GM23338 (cell line): ENCODE measurements around the gene RALY.

Experiments
- CREB1 ChIP-seq: fragments of 250-450 bp; sonication (Bioruptor Pico); IDR thresholded peaks from 2 replicates; pipeline ENCODE4 v1.5.0; 2020; ENCODE audit warnings: low read depth, mild to moderate bottlenecking, moderate library complexity
- CTCF ChIP-seq, 2 experiments: fragments of 200-600 bp in 1 of 2; sonication (generic) in 1 of 2; conservative IDR thresholded peaks; 2 replicates each; pipeline versions ENCODE4 v1.5.1 to v1.6.1; 2016 to 2017; ENCODE audit warnings: antibody characterized with exemption in 2 of 2, low read depth in 2 of 2, mild to moderate bottlenecking in 2 of 2, moderate library complexity in 1 of 2
- ETS1 ChIP-seq: IDR thresholded peaks from 2 replicates; pipeline ENCODE4 v1.6.1; 2016; ENCODE audit warnings: antibody characterized with exemption
- EZH2 ChIP-seq: fragments of 200-600 bp; sonication (generic); IDR thresholded peaks from one replicate; pipeline ENCODE4 v1.8.0; 2017; ENCODE audit warnings: antibody characterized with exemption, mild to moderate bottlenecking, low read depth; ENCODE audit not compliant: unreplicated experiment
- EZH2phosphoT487 ChIP-seq: fragments of 200-600 bp; sonication (generic); IDR thresholded peaks from one replicate; pipeline ENCODE4 v1.8.1; 2018; ENCODE audit warnings: antibody characterized with exemption; ENCODE audit not compliant: unreplicated experiment
- JUNB ChIP-seq: IDR thresholded peaks from one replicate; pipeline ENCODE4 v1.6.1; 2016; ENCODE audit warnings: antibody characterized with exemption; ENCODE audit not compliant: unreplicated experiment
- NANOG ChIP-seq: IDR thresholded peaks from 2 replicates; pipeline ENCODE4 v1.6.1; 2016; ENCODE audit warnings: antibody characterized with exemption, borderline replicate concordance
- POLR2AphosphoS5 ChIP-seq: IDR thresholded peaks from 2 replicates; pipeline ENCODE4 v1.6.1; 2016; ENCODE audit warnings: antibody characterized with exemption, low read depth
- REST ChIP-seq: IDR thresholded peaks from one replicate; pipeline ENCODE4 v1.6.1; 2018; ENCODE audit warnings: antibody characterized with exemption; ENCODE audit not compliant: unreplicated experiment
- STAT1 ChIP-seq: IDR thresholded peaks from one replicate; pipeline ENCODE4 v1.6.1; 2016; ENCODE audit warnings: antibody characterized with exemption; ENCODE audit not compliant: unreplicated experiment
- ZNF114 ChIP-seq: fragments of 250-450 bp; sonication (Bioruptor Pico); IDR thresholded peaks from 2 replicates; pipeline ENCODE4 v1.5.0; 2020; ENCODE audit warnings: mild to moderate bottlenecking, moderate library complexity
- ZNF462 ChIP-seq: fragments of 250-450 bp; sonication (Bioruptor Pico); IDR thresholded peaks from 2 replicates; pipeline ENCODE4 v1.5.0; 2020; ENCODE audit warnings: mild to moderate bottlenecking, moderate library complexity

GRCh38 chr20:34076952-34077351 lies 83.2 kb downstream of the RALY start:
- no peak for TF ChIP-seq EZH2phosphoT487
- no peak for TF ChIP-seq REST
- no peak for TF ChIP-seq EZH2
- no peak for TF ChIP-seq CTCF (conservative IDR thresholded peaks at IDR 0.05; ENCODE audit: low read depth in 2 of 2)
- TF ChIP-seq CREB1 (CRISPR knock-in tag): no peak
- TF ChIP-seq POLR2AphosphoS5: no peak
- no peak for TF ChIP-seq ZNF114 (CRISPR knock-in tag)
- TF ChIP-seq JUNB: no peak
- TF ChIP-seq ETS1: no peak
- no peak for TF ChIP-seq NANOG
- TF ChIP-seq STAT1: no peak
- no peak for TF ChIP-seq ZNF462 (CRISPR knock-in tag)
